ENCODE measurements around the gene DIDO1.

The DIDO1 gene

GRCh38 chr20:62953839-62954703 lies 27.8 kb upstream of the DIDO1 start:
- no CpG with 5 or more reads among the region's 32 CpGs for WGBS (ENCODE audit: extremely low coverage, insufficient coverage, insufficient read length)
- no peak overlapping the region for H4K12ac ChIP-seq (ENCODE audit: low read depth, low read length)
- no peaks in the 10 kb centered on the region for H3K27me3 ChIP-seq (ENCODE audit: insufficient read depth, low read length)

GRCh38 chr20:62952968-62953838 lies 26.9 kb upstream of the DIDO1 start:
- Histone ChIP-seq H3K4me3 (ENCODE audit: low read depth, low read length) (no peak overlapping the region), H3K9ac (ENCODE audit: low read length) (no peak overlapping the region), H3K4me1 (ENCODE audit: control insufficient read depth in 1 of 2, insufficient read depth in 2 of 2, low read length in 2 of 2) (peaks cover 13 to 18% of the 10 kb centered on the region in 2 experiments), H3K79me1 (ENCODE audit: low read length) (no peaks in the 10 kb centered on the region), H2BK120ac (ENCODE audit: insufficient read depth, low read length, poor library complexity) (no peak overlapping the region), H2BK12ac (ENCODE audit: low read length) (no peak overlapping the region), H3K36me3 (ENCODE audit: control insufficient read depth in 1 of 2, insufficient read depth in 2 of 2, low read length in 2 of 2) (peaks cover 20 to 25% of the 10 kb centered on the region in 2 experiments), H3K27ac (ENCODE audit: low read depth, low read length) (no peak overlapping the region), H2AFZ (ENCODE audit: insufficient read depth, low read length, poor library complexity) (no peak overlapping the region), H3K4ac (ENCODE audit: low read depth, low read length) (no peak overlapping the region), H3K79me2 (ENCODE audit: control insufficient read depth, insufficient read depth, low read length, poor library complexity) (no peaks in the 10 kb centered on the region), H4K8ac (ENCODE audit: low read depth, low read length) (peak overlapping the region; percentile 10), H3K4me2 (ENCODE audit: low read length) (peak overlapping the region; percentile 32), H4K12ac (ENCODE audit: low read depth, low read length) (peak overlapping the region; percentile 40), H3K18ac (ENCODE audit: low read length) (no peak overlapping the region), H3K27me3 (ENCODE audit: insufficient read depth, low read length) (no peaks in the 10 kb centered on the region), H2BK5ac (ENCODE audit: low read depth, low read length, poor library complexity) (no peak overlapping the region), H3K23ac (ENCODE audit: low read length) (no peak overlapping the region), H2AK5ac (ENCODE audit: low read length) (peak overlapping the region; percentile 15), H3K9me3 (ENCODE audit: insufficient read depth, low read depth, low read length) (peaks cover 7% of the 10 kb centered on the region), H4K91ac (ENCODE audit: low read depth, low read length) (no peak overlapping the region), H3K14ac (ENCODE audit: low read length) (no peak overlapping the region)
- no peak for DNase-seq
- no CpG with 5 or more reads among the region's 19 CpGs for WGBS (ENCODE audit: extremely low coverage, insufficient coverage, insufficient read length)

More at GRCh38 chr20:62953839-62954703, 27.8 kb upstream of the DIDO1 start:
- Histone ChIP-seq H3K4me3 (ENCODE audit: low read depth, low read length) (no peak overlapping the region), H2AK5ac (ENCODE audit: low read length) (no peak overlapping the region), H3K14ac (ENCODE audit: low read length) (no peak overlapping the region), H4K91ac (ENCODE audit: low read depth, low read length) (no peak overlapping the region), H3K9me3 (ENCODE audit: insufficient read depth, low read depth, low read length) (peaks cover 4% of the 10 kb centered on the region), H3K36me3 (ENCODE audit: control insufficient read depth in 1 of 2, insufficient read depth in 2 of 2, low read length in 2 of 2) (peaks cover 15 to 21% of the 10 kb centered on the region in 2 experiments), H2BK5ac (ENCODE audit: low read depth, low read length, poor library complexity) (no peak overlapping the region), H3K79me1 (ENCODE audit: low read length) (no peaks in the 10 kb centered on the region), H2BK120ac (ENCODE audit: insufficient read depth, low read length, poor library complexity) (no peak overlapping the region), H3K18ac (ENCODE audit: low read length) (no peak overlapping the region), H4K8ac (ENCODE audit: low read depth, low read length) (no peak overlapping the region), H3K9ac (ENCODE audit: low read length) (no peak overlapping the region), H3K4ac (ENCODE audit: low read depth, low read length) (no peak overlapping the region), H2AFZ (ENCODE audit: insufficient read depth, low read length, poor library complexity) (peak overlapping the region; percentile 10), H3K4me2 (ENCODE audit: low read length) (peak overlapping the region; percentile 38), H3K23ac (ENCODE audit: low read length) (no peak overlapping the region), H3K27ac (ENCODE audit: low read depth, low read length) (no peak overlapping the region), H2BK12ac (ENCODE audit: low read length) (no peak overlapping the region), H3K4me1 (ENCODE audit: control insufficient read depth in 1 of 2, insufficient read depth in 2 of 2, low read length in 2 of 2) (peaks cover 13 to 18% of the 10 kb centered on the region in 2 experiments), H3K79me2 (ENCODE audit: control insufficient read depth, insufficient read depth, low read length, poor library complexity) (no peaks in the 10 kb centered on the region)
- peak in 1 of 2 donors; percentile 21 for DNase-seq

- Histone ChIP-seq H4K8ac (ENCODE audit: low read depth, low read length) (peak within 1 kb of the TSS; percentile 10), H3K23ac (ENCODE audit: low read length) (no peak within 1 kb of the TSS), H3K9me3 (ENCODE audit: insufficient read depth, low read depth, low read length) (peaks cover 5% of the 10 kb centered on the region), H3K27ac (ENCODE audit: low read depth, low read length) (no peak within 1 kb of the TSS), H2BK120ac (ENCODE audit: insufficient read depth, low read length, poor library complexity) (no peak within 1 kb of the TSS), H3K27me3 (ENCODE audit: insufficient read depth, low read length) (no peaks in the 10 kb centered on the region), H3K4ac (ENCODE audit: low read depth, low read length) (no peak within 1 kb of the TSS), H4K12ac (ENCODE audit: low read depth, low read length) (peak within 1 kb of the TSS; percentile 40), H3K9ac (ENCODE audit: low read length) (no peak within 1 kb of the TSS), H2AK5ac (ENCODE audit: low read length) (peak within 1 kb of the TSS; percentile 15), H3K4me2 (ENCODE audit: low read length) (peak within 1 kb of the TSS; percentile 51), H2BK12ac (ENCODE audit: low read length) (no peak within 1 kb of the TSS), H4K91ac (ENCODE audit: low read depth, low read length) (no peak within 1 kb of the TSS), H3K18ac (ENCODE audit: low read length) (no peak within 1 kb of the TSS), H3K4me3 (ENCODE audit: low read depth, low read length) (peak within 1 kb of the TSS; percentile 23), H2BK5ac (ENCODE audit: low read depth, low read length, poor library complexity) (no peak within 1 kb of the TSS), H3K79me1 (ENCODE audit: low read length) (no peaks in the 10 kb centered on the region), H3K79me2 (ENCODE audit: control insufficient read depth, insufficient read depth, low read length, poor library complexity) (no peaks in the 10 kb centered on the region), H2AFZ (ENCODE audit: insufficient read depth, low read length, poor library complexity) (peak within 1 kb of the TSS; percentile 2), H3K4me1 (ENCODE audit: control insufficient read depth in 1 of 2, insufficient read depth in 2 of 2, low read length in 2 of 2) (peaks cover 13 to 18% of the 10 kb centered on the region in 2 experiments), H3K36me3 (ENCODE audit: control insufficient read depth in 1 of 2, insufficient read depth in 2 of 2, low read length in 2 of 2) (peaks cover 20 to 28% of the 10 kb centered on the region in 2 experiments), H3K14ac (ENCODE audit: low read length) (no peak within 1 kb of the TSS)
- DNase-seq, result peak; percentile 35 to 42
- no CpG with 5 or more reads among the region's 37 CpGs for WGBS (ENCODE audit: extremely low coverage, insufficient coverage, insufficient read length)
Measured at GRCh38 chr20:62952373-62952967, 26.2 kb upstream of the DIDO1 start, which contains the start of gene SLC17A9. Gene SLC17A9 (plus strand): TSS chr20:62952709. CDS start chr20:62952831, 122 bp downstream.

GRCh38 chr20:62951896-62952372 lies 25.6 kb upstream of the DIDO1 start:
- H4K91ac ChIP-seq (ENCODE audit: low read depth, low read length), result no peak overlapping the region
- H2BK120ac ChIP-seq (ENCODE audit: insufficient read depth, low read length, poor library complexity), result no peak overlapping the region
- H3K9me3 ChIP-seq (ENCODE audit: insufficient read depth, low read depth, low read length), result peaks cover 5% of the 10 kb centered on the region
- H4K8ac ChIP-seq (ENCODE audit: low read depth, low read length), result no peak overlapping the region
- H3K27me3 ChIP-seq (ENCODE audit: insufficient read depth, low read length), result no peaks in the 10 kb centered on the region
- no peak overlapping the region for H2AK5ac ChIP-seq (ENCODE audit: low read length)
- H3K79me1 ChIP-seq (ENCODE audit: low read length), result no peaks in the 10 kb centered on the region
- no peak overlapping the region for H2AFZ ChIP-seq (ENCODE audit: insufficient read depth, low read length, poor library complexity)
- peaks cover 22 to 31% of the 10 kb centered on the region in 2 experiments for H3K36me3 ChIP-seq (ENCODE audit: control insufficient read depth in 1 of 2, insufficient read depth in 2 of 2, low read length in 2 of 2)
- no CpG with 5 or more reads among the region's 8 CpGs for WGBS (ENCODE audit: extremely low coverage, insufficient coverage, insufficient read length)
- no peak overlapping the region for H3K9ac ChIP-seq (ENCODE audit: low read length)
- no peak overlapping the region for H2BK12ac ChIP-seq (ENCODE audit: low read length)
- no peak overlapping the region for H3K18ac ChIP-seq (ENCODE audit: low read length)
- peak overlapping the region; percentile 51 for H3K4me2 ChIP-seq (ENCODE audit: low read length)
- no peak overlapping the region for H3K27ac ChIP-seq (ENCODE audit: low read depth, low read length)
- H2BK5ac ChIP-seq (ENCODE audit: low read depth, low read length, poor library complexity), result no peak overlapping the region
- DNase-seq, result no peak
- no peak overlapping the region for H3K14ac ChIP-seq (ENCODE audit: low read length)
- no peaks in the 10 kb centered on the region for H3K79me2 ChIP-seq (ENCODE audit: control insufficient read depth, insufficient read depth, low read length, poor library complexity)
- H3K4me1 ChIP-seq (ENCODE audit: control insufficient read depth in 1 of 2, insufficient read depth in 2 of 2, low read length in 2 of 2), result peaks cover 13 to 18% of the 10 kb centered on the region in 2 experiments
- H3K4me3 ChIP-seq (ENCODE audit: low read depth, low read length), result no peak overlapping the region
- H3K4ac ChIP-seq (ENCODE audit: low read depth, low read length), result no peak overlapping the region
- no peak overlapping the region for H3K23ac ChIP-seq (ENCODE audit: low read length)
- H4K12ac ChIP-seq (ENCODE audit: low read depth, low read length), result no peak overlapping the region
